GM18502 (cell line): ENCODE measurements around the gene OSBPL1A.

Experiments used
- ATAC-seq: cut with Tn5 transposase; IDR thresholded peaks from one replicate; pipeline ENCODE4 v1.9.1; 2021; ENCODE audit warnings: mild to moderate bottlenecking; ENCODE audit not compliant: unreplicated experiment, poor library complexity

OSBPL1A gene

DNA sequence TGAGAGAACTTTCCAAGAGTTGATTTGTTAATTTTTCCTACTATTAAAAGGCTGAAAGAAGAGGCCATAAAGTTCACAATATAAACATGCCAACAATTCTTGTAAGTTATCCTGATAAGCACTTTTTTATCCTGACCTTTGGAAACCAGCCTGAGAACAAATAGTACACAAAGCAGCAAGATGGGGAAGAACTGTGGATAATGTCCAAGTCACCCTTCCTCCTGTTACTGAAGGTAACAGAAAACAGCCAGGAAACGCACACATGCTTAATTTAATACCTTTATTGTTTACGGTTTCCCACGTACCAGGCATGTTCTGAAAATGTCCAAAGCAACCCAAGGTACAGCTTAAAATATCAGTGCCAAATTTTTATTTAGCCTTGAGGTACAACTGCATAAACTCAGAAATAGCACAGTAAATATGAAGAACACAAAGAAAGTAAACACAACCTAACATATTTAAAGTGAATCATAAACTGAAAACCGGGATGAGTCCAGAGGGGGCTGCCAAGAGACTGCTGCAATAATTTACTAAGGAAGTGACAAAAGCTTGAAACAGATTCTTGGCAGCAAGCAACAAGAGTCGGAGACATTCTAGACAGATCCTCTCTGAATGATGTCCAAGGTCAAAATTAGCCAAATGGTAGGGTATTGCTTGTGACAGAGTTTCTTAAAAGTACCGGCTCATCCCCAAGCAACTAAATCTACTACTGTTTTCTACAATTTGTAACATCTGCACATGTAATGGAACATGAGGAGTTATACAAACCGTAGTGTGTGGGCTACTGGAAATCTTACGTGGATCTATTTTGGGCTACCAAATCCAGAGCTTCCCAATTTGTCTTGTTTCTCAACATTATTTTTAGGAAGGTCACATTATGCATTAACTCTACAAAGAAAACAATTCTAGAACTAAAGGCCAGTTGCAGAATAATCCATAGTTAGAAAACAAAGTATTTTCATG lies 165.6 kb downstream of the OSBPL1A start:
- ATAC-seq = no peak

DNA sequence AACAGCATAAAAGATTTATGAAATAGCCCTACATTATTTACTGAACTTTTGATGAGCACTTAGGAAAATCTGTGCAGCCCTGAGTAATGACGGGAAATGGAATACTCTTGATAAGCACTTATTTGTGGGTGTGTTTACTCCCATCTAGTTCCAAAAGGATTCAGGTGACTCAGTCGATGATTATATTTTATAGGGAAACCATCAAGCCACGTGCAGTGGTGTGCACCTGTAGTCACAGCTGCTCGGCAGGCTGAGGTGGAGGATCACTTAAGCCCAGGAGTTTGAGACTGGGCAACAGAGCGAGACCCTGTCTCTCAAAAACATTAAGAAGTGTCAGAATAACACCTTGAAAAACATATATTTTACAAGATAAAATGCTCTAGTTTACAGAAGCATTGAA lies 166.9 kb downstream of the OSBPL1A start:
- ATAC-seq = no peak

DNA sequence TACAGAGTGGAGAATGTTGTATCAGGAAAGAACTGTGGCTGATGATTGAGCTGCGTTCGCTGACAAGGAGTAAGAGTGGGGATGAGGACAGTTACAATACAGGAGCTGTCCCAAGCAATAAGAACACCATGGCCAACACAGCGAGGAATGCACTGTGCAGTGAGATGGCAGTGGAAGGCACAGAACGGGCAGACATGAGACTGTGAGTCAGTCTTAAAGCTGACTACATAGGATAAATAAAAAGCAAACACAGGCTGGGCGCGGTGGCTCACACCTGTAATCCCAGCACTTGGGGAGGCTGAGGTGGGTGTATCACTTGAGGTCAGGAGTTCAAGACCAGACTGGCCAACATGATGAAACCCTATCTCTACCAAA lies 169.0 kb downstream of the OSBPL1A start:
- no peak for ATAC-seq

DNA sequence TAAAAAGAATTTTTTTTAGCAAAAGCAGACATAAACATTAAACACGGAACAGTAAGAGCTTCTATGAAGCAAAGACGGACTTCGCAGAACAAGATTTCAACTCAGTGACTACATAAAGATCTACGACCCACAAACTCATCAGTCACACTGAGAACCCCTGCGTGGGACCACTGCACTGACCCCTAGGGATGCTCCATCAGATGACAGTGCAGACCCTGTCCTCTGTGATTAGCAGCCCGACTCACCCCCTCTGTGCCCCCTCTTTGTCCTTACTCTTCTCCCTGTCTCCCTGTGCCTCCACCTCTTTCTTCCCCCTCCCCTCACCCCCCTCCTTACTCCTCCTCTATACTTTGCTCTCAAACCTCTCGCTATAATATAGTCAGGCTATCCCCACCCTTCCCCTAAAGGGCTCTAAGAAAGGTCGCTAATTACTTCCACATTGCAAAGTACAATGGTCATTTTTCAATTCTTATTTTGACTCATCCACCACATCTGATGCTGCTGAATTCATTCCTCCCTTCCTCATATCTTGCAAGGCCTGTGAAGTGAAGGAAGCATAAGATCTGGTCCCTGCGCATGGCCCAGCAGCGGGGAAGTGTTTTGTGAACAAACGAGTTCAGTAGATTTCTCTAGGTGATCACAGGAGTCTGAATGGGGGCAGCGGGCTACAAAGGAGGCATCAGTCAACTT lies 169.5 kb downstream of the OSBPL1A start:
- ATAC-seq = no peak

DNA sequence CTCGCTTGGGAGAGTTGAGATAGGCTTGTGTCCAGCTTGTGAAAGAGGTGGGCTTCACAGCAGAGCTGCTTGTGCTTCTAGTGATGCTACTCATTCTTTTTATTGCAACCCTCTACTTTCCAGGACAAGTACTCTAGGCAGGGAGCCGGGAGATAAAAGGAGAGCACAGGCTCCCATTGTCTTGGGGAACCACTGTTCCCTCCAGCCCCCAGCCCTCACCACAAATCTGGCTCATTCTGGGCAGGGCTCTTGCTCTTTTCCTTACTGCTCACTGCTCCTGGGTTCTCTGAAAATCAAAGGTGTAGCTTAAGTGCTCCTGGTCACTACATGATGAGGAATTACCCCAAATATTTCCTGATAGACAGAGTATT lies 177.3 kb downstream of the OSBPL1A start:
- ATAC-seq = no peak

DNA sequence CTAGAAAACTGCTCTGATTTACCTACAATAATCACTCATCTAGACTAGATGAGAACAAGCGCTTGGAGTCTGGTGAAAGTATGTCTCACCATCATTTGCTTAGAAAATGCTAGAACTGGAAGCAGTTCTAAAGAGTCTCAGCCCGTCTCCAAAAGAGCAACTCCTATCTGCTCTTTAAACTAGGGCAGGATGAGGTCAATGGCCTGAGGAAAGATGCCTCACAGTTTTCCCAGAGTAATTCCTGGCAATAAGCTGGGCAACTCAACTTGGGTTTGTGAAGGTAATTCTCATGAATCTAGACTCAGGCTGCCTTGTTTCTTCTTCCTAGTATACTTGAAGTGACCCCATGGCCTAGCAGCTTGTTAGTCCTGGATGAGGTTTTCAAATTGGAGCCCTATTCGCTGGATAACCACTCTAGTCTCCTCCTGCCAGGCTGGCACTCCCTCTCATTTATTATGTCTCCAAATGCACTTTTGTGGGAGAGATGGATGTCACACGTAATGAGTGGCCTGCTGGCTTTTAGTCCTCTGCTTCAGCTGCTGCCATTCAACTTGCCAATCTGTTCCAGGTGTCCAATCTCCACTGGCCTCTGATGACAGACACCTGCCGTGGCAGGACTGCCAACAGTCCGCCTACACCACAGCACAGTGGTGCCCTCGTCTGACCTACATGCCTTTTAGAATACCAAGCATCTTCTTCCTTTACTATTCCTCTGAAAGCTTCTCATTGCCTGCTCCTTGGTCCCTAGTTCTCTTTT lies 177.9 kb downstream of the OSBPL1A start:
- ATAC-seq = no peak

DNA sequence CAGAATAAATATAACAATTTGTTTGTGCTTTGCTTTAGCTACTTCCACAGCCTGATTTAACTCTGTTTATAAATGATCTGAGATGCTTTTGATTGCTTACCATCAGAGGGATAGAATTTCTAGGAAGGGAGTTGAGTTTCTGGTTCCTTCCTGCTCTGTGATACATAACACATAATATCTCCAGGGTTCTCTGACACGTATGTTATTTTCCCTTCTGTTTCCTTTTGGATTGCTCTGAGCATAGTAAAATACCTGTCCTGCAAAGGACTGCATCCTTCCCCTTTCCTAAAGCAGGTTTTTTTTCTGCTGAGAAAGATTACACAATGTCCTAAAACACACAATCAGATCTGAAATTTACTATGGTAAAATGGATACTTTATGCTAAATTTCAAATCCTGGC lies 182.7 kb downstream of the OSBPL1A start:
- ATAC-seq = no peak

DNA sequence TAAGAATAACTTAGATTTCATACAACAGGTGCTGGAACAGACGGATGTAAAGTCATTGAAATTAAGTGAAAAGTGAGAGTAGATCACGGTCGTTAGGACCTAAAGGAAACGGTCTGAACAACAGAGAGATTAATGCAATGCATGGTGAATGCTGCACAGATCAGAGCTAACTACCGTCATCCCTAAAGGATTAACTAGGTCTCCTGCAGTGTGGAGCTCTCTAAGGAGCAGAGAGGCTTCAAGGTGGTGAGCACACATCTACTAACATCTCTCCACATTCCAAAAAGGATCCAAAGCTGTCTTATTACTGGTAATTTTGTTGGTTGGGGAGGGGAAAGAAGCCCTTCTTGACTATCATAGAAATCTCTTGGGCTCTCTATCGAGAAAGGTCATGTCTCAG lies 183.5 kb downstream of the OSBPL1A start:
- ATAC-seq = no peak

DNA sequence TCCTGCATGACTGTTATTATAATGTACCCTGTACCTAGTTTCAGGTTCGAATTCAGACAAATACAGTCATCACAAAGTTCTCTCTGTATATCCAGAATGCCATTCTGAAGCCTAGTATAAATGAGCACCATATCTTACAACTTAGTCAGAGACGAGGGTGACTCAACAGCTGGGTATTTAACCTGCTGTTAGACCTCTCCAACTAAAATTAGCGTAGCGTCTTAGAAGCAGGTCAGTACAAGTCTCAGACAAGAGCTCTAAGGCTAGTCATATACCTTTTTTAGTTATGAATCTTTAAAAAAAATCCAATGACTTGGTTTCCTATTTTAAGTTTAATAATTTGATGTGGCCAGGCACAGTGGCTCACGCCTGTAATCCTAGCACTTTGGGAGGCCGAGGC lies 184.7 kb downstream of the OSBPL1A start:
- no peak for ATAC-seq

DNA sequence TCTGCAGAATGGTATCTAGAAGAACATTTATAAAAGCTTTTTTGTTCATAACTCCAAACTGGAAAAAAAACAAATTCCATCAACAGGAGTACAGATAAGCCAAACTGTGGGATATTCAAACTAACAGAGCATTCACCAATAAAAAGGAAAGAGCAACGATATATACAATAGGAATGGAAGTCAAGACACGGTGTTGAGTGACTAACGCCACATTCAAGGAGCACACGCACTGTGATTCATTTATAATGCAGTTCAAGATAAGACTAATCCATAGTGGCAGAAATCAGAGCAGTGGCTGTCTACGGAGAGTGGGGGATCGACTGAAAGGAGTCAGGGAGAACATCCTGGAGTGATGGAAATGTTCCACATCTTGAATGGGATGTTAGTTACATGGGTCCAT lies 188.1 kb downstream of the OSBPL1A start:
- ATAC-seq = no peak

DNA sequence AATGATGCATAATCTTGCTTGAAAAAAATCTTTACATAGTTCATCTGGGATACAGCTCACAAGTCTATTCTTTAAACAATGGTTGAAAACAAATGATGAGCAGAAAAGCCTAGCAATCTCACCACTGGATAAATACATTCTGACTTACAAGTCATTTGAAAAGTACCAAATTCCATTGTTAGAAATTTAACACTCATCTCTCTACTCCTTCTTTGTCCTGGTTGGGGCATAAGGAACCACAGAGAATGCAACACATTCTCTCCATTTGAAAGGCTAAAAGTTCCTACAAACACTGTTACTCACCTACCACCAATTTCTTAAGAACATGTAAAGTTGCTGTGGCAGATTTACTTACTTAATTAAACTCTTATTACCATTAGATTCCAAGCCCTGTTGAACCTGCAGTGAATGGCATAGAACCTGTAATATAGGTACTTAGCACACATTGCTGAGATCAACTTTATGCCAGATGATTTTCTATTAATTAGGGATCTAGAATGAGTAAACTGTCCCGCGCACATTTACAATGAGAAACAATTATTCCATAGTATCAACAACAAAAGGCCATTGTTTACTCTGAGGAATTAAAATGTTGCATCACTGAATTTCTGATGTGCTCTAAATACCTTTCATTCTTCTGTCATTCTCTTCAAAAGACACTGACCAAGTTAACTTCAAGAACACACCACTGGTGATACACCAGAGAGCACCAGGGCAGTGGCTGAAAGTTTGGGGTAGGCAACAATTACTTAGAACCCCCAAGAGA lies 189.2 kb downstream of the OSBPL1A start:
- ATAC-seq = no peak

DNA sequence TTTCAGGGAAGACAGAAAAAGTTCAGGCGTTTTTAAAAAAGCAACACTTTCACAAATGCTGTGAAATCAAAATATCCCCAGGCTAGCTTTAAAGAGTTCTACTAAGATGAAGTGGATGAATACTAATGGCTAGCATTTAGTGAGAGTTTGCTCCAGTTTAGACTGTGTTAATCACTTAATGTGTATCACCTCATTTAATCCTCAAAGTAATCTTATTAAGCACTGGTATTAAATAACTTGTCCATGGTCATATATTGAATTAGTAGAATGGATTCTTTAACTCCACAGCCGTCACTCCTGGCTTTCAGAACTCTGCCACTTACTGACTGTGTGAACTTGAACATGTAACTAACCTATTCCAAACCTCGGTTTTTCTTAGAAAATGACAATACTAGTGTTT lies 192.7 kb downstream of the OSBPL1A start:
- ATAC-seq = no peak

DNA sequence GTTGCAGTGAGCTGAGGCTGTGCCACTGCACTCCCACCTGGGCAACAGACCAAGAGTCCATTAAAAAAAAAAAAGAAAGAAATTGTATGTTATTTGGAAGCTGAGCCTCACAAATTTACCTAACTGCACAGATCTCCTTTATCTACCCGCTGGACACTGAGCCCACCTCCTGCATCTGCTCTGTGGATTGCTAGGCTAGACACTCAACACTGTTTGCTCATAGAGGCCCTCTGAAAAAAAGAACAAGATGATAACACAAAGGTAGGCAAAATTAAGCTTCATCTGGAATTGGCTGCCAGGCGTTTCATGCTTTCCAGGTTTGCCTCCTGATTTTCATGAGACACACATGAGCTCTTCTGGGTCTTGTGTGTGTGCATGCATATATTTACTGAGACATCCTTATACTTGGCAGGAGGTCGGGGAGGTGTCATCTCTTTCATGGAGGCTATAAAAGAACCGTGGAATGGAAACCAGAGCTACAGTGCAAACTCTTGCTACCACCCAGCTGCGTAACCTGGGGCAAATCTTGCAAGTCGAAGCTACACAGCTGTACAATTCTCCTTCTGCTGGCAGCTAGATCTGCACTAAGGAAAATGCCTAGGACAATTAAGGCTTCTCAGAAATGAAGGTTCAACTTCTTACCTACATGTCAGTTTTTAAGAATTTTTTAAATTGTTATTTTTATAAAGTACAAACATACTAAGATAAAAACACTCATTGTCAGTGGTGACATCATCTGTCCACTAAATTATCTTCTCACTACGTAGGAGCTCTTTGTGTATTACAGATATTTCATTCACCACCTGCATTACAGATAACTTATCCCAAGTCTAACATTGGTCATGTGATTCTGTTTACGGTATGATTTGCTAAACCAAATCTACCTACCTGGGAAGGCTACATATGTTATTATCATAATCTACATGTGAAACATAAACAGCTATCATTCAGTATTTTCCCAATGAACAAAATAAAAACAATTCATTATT lies 195.6 kb downstream of the OSBPL1A start:
- no peak for ATAC-seq

DNA sequence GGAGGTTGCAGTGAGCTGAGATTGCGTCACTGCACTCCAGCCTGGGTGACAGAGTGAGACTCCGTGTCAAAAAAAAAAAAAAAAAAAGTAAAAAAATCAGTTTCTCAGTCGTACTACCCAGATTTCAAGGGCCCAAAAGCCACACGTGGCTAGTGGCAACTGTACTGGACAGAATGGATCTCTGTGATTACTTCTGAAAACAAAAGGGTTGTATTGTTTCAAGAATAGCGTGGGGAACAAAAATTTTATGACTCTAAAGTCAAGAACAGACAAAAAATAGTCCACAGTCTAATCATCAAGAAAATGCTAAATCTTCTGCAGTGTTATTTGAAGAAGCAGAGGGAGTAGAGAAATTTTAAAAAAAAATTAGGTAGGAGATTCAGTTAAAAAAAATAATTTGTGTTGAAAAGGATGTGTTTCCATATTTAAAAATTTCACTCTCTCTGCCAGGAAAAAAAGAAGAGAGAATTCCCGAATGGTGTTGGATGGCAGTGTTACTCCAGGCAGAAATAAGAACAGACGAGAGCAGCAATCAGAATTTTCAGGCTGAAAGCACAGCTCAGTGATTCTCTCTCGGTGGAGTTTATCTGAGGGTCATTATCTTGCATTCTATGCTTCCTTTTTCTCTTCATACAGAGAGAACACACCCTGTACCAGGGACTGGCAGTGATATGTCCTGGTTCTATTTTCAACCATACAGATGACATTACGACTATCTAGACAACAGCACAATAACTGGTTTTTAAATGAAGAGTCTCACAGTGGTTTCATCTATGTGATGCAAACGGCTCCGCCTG lies 196.9 kb downstream of the OSBPL1A start:
- ATAC-seq = no peak

DNA sequence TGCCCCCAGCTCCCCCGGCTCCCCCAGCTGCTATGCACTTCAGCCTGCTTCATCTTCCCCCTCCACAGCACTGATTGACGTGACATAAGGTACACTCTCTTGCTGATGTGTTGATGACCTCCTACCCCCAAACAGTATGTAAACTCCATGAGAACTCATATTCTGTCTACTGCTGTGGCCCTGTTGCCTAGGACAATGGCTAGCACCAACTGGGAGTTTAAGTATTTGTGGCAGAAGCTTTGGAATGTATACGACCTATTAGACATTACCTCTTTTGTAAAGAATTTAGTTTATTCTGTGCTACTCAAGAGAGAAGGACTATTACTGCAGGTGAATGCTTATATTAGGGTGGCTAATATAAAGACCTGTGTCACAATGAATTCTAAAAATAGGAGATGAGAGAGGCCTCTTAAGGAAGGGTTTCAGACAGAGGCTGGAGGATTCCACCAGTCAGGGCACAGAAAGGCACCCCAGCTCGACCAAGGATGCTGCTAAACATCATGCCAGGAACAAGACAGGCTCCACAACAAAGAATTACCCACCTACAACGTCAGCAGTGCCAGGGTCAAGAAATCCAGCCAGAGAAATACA lies 198.2 kb downstream of the OSBPL1A start:
- no peak for ATAC-seq

DNA sequence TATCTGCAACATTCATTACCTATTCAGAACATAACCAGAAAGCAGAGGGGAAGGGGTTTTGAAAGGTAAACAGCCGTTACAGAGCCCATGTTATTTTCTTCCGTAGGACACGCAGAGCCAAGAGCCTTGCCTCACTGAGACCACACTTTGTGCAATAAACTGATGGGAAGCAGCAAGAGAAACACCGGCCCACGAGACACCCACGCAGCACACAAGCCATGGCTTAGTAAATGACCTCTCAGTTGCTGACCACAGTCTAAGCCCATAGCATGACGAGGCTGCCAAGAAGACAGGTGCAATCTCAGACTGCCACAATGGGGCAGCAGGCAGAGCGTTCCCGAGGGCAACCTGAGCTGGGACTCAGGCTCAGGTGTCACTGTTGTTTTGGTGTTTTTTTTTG lies 199.2 kb downstream of the OSBPL1A start:
- no peak for ATAC-seq

DNA sequence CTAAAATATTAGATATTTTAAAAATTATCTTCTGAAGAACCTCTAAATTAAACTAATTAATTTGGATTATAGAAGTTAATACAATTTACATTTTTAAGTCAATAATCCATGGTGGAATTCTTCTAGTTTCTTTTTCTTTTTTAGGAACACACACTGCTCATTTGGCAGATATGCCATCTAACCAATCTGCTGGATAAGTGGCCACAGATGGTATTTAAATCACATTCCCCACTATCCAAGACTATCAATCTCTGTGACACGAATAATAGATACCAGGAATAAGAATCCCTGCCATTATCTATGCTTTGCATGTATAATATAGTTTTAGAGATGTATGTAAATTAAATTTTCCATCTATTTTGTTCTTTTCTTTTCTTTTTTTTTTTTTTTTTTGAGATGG lies 200.2 kb downstream of the OSBPL1A start:
- no peak for ATAC-seq

DNA sequence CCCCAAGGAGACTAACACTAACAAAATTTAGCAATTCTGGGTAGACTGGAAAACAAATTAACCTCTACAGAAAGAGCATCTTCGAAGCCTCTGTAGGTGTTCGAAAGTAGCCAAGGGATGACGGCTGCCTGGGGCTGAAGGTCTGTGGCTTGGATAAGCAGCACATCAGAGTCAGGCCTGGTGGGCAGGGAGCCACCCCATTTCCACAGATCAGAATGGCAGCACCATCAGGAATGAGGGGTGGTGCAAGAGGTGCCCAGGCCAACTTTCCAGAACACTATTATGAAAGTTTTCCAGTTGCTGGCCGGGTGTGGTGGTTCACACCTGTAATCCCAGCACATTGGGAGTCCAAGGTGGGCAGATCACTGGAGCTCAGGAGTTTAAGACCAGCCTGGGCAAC lies 200.9 kb downstream of the OSBPL1A start:
- ATAC-seq = no peak
